Measurements from ENCODE around the gene OR10A3.

The OR10A3 gene

GRCh38 chr11:7981619-7982157 is 40.2 kb upstream of the OR10A3 start:
- Histone ChIP-seq H3K9me3 (no peaks in the 10 kb centered on the region), H3K4me1 (ENCODE audit: control insufficient read depth in 1 of 2, insufficient read depth in 1 of 2, low read depth in 1 of 2, low read length in 1 of 2) (peaks cover 7 to 8% of the 10 kb centered on the region in 2 experiments)

GRCh38 chr11:7977232-7977917 is 35.9 kb upstream of the OR10A3 start:
- Histone ChIP-seq H3K27ac (no peak overlapping the region), H3K4me1 (ENCODE audit: control insufficient read depth in 1 of 2, insufficient read depth in 1 of 2, low read depth in 1 of 2, low read length in 1 of 2) (no peaks in the 10 kb centered on the region), H3K9me3 (no peaks in the 10 kb centered on the region), H3K36me3 (no peaks in the 10 kb centered on the region), H3K27me3 (peaks cover 17% of the 10 kb centered on the region), H3K4me3 (ENCODE audit: low read depth in 1 of 2, low read length in 1 of 2) (no peak overlapping the region)
- TF ChIP-seq CTCF (IDR thresholded peaks at IDR 0.05), result no peak

More at GRCh38 chr11:7981619-7982157, 40.2 kb upstream of the OR10A3 start:
- TF ChIP-seq CTCF (IDR thresholded peaks at IDR 0.05), result no peak
- no peak overlapping the region for H3K27ac ChIP-seq
- H3K36me3 ChIP-seq, result no peaks in the 10 kb centered on the region
- H3K4me3 ChIP-seq (ENCODE audit: low read depth in 1 of 2, low read length in 1 of 2), result no peak overlapping the region
- peaks cover 35% of the 10 kb centered on the region for H3K27me3 ChIP-seq

GRCh38 chr11:7974668-7975067 is 33.2 kb upstream of the OR10A3 start:
- no peak for TF ChIP-seq CTCF (IDR thresholded peaks at IDR 0.05)
- Histone ChIP-seq H3K4me1 (ENCODE audit: control insufficient read depth in 1 of 2, insufficient read depth in 1 of 2, low read depth in 1 of 2, low read length in 1 of 2) (no peaks in the 10 kb centered on the region), H3K36me3 (no peaks in the 10 kb centered on the region), H3K4me3 (ENCODE audit: low read depth in 1 of 2, low read length in 1 of 2) (no peak overlapping the region), H3K27ac (no peak overlapping the region), H3K27me3 (peaks cover 32% of the 10 kb centered on the region), H3K9me3 (no peaks in the 10 kb centered on the region)

GRCh38 chr11:7973011-7973410 is 31.5 kb upstream of the OR10A3 start:
- Histone ChIP-seq H3K9me3 (no peaks in the 10 kb centered on the region), H3K27me3 (peaks cover 32% of the 10 kb centered on the region), H3K4me1 (ENCODE audit: control insufficient read depth in 1 of 2, insufficient read depth in 1 of 2, low read depth in 1 of 2, low read length in 1 of 2) (no peaks in the 10 kb centered on the region), H3K27ac (no peak overlapping the region), H3K4me3 (ENCODE audit: low read depth in 1 of 2, low read length in 1 of 2) (no peak overlapping the region), H3K36me3 (no peaks in the 10 kb centered on the region)
- TF ChIP-seq CTCF (IDR thresholded peaks at IDR 0.05), result no peak

GRCh38 chr11:7971846-7972245 is 30.3 kb upstream of the OR10A3 start:
- Histone ChIP-seq H3K27me3 (peaks cover 39% of the 10 kb centered on the region), H3K36me3 (no peaks in the 10 kb centered on the region), H3K9me3 (no peaks in the 10 kb centered on the region), H3K4me3 (ENCODE audit: low read depth in 1 of 2, low read length in 1 of 2) (no peak overlapping the region), H3K4me1 (ENCODE audit: control insufficient read depth in 1 of 2, insufficient read depth in 1 of 2, low read depth in 1 of 2, low read length in 1 of 2) (no peaks in the 10 kb centered on the region), H3K27ac (no peak overlapping the region)
- no peak for TF ChIP-seq CTCF (IDR thresholded peaks at IDR 0.05)

All from neutrophil (primary cell).